22Rv1 (cell line): ENCODE results near the gene NRCAM.

Experiments
- ZFX ChIP-seq: fragments of 450-650 bp; IDR thresholded peaks from 2 replicates; pipeline ENCODE4 v1.6.1; 2017; ENCODE audit warnings: antibody characterized with exemption, borderline replicate concordance
- TF ChIP-seq, protein P1 (sequence below): fragments of 450-650 bp; IDR thresholded peaks from 2 replicates; pipeline ENCODE4 v1.5.1; 2017; ENCODE audit warnings: mild to moderate bottlenecking

DNA sequence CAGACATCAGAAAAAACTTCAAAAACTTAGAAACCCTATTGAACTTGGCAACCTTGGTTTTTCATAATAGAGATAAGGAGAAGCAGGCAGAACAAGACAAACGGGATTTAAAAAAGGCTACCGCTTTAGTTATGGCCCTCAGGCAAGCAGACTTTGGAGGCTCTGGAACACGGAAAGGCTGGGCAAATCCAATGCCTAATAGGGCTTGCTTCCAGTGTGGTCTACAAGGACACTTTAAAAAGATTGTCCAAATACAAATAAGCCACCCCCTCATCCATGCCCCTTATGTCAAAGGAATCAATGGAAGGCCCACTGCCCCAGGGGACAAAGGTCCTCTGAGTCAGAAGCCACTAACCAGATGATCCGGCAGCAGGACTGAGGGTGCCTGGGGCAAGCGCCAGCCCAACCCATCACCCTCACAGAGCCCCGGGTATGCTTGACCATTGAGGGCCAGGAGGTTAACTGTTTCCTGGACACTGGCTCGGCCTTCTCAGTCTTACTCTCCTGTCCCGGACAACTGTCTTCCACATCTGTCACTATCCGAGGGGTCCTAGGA is 115.3 kb downstream of the NRCAM start:
- TF ChIP-seq, protein P1, sequence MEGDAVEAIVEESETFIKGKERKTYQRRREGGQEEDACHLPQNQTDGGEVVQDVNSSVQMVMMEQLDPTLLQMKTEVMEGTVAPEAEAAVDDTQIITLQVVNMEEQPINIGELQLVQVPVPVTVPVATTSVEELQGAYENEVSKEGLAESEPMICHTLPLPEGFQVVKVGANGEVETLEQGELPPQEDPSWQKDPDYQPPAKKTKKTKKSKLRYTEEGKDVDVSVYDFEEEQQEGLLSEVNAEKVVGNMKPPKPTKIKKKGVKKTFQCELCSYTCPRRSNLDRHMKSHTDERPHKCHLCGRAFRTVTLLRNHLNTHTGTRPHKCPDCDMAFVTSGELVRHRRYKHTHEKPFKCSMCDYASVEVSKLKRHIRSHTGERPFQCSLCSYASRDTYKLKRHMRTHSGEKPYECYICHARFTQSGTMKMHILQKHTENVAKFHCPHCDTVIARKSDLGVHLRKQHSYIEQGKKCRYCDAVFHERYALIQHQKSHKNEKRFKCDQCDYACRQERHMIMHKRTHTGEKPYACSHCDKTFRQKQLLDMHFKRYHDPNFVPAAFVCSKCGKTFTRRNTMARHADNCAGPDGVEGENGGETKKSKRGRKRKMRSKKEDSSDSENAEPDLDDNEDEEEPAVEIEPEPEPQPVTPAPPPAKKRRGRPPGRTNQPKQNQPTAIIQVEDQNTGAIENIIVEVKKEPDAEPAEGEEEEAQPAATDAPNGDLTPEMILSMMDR: no peak
- TF ChIP-seq ZFX: no peak
